ENCODE measurements around the gene HEXIM2. TPM values are rescaled to one million over a fixed set of nuclear protein-coding genes. Genes with fewer than 3 reads are reported as not detected.

HEXIM2 gene
- total and polyA plus RNA-seq, 10 donors: 4.0 to 10.4 (median 7.9) TPM

GRCh38 chr17:45128331-45128730 is 33.3 kb upstream of the HEXIM2 start:
- 82 to 90% (median 89%) methylated on average over 5 of the region's 5 CpGs for WGBS, 5 donors
- TF ChIP-seq POLR2A (IDR thresholded peaks at IDR 0.05): no peak
- TF ChIP-seq CTCF (IDR thresholded peaks at IDR 0.05 in 8 of 11, conservative IDR thresholded peaks at IDR 0.05 in 3 of 11): no peak
- TF ChIP-seq POLR2AphosphoS5 (IDR thresholded peaks at IDR 0.05): no peak
- Histone ChIP-seq H3K9me3 (no peaks in the 10 kb centered on the region), H3K27me3 (replicated peaks in 1 of 7) (no peaks in the 10 kb centered on the region), H3K27ac (peak overlapping the region in 3 of 8 donors; percentile 18 to 57 (median 53)), H3K4me3 (no peak overlapping the region), H3K36me3 (no peaks in the 10 kb centered on the region), H3K4me1 (peaks cover 5 to 75% (median 30%) of the 10 kb centered on the region in 6 donors)
- intact Hi-C loops (cut with DNase I; ENCODE audit: low total_unique reads): no loop called here
- no peak for DNase-seq

GRCh38 chr17:45128989-45129388 is 32.7 kb upstream of the HEXIM2 start:
- no peak overlapping the region for H3K4me3 ChIP-seq
- WGBS, 5 donors: 90 to 100% (median 94%) methylated on average over 2 of the region's 2 CpGs
- H3K4me1 ChIP-seq: peaks cover 5 to 75% (median 30%) of the 10 kb centered on the region in 6 donors
- peak overlapping the region in 1 of 8 donors; percentile 53 for H3K27ac ChIP-seq
- TF ChIP-seq POLR2AphosphoS5 (IDR thresholded peaks at IDR 0.05): no peak
- DNase-seq: no peak
- no peaks in the 10 kb centered on the region for H3K36me3 ChIP-seq
- no peaks in the 10 kb centered on the region for H3K27me3 ChIP-seq (replicated peaks in 1 of 7)
- intact Hi-C loops (cut with DNase I; ENCODE audit: low total_unique reads): no loop called here
- H3K9me3 ChIP-seq: no peaks in the 10 kb centered on the region

GRCh38 chr17:45129426-45129939 is 32.2 kb upstream of the HEXIM2 start:
- Histone ChIP-seq H3K9me3 (no peaks in the 10 kb centered on the region), H3K27me3 (replicated peaks in 1 of 7) (no peaks in the 10 kb centered on the region), H3K36me3 (no peaks in the 10 kb centered on the region), H3K4me3 (no peak overlapping the region), H3K27ac (peak overlapping the region in 2 of 8 donors; percentile 11 to 38), H3K4me1 (peaks cover 5 to 70% (median 27%) of the 10 kb centered on the region in 6 donors)
- DNase-seq: no peak
- 68 to 82% (median 79%) methylated on average over 10 of the region's 10 CpGs for WGBS, 5 donors
- intact Hi-C loops (cut with DNase I; ENCODE audit: low total_unique reads): no loop called here
- TF ChIP-seq POLR2A (IDR thresholded peaks at IDR 0.05): no peak
- TF ChIP-seq POLR2AphosphoS5 (IDR thresholded peaks at IDR 0.05): peak in 1 of 3 donors; percentile 33

- no peaks in the 10 kb centered on the region for H3K9me3 ChIP-seq
- no peaks in the 10 kb centered on the region for H3K36me3 ChIP-seq
- WGBS, 5 donors: 70 to 83% (median 71%) methylated on average over 9 to 13 of the region's 13 CpGs
- H3K27ac ChIP-seq: no peak overlapping the region
- DNase-seq: no peak
- intact Hi-C loops (cut with DNase I; ENCODE audit: low total_unique reads): no loop called here
- TF ChIP-seq POLR2A (IDR thresholded peaks at IDR 0.05) (no peak), CTCF (IDR thresholded peaks at IDR 0.05 in 8 of 11, conservative IDR thresholded peaks at IDR 0.05 in 3 of 11) (no peak), POLR2AphosphoS5 (IDR thresholded peaks at IDR 0.05) (no peak)
- no peak overlapping the region for H3K4me3 ChIP-seq
- peaks cover 5 to 71% (median 28%) of the 10 kb centered on the region in 6 donors for H3K4me1 ChIP-seq
- no peaks in the 10 kb centered on the region for H3K27me3 ChIP-seq (replicated peaks in 1 of 7)
These were observed 31.6 kb upstream of the HEXIM2 start for GRCh38 chr17:45129940-45130680.
